K562 (cell line): Measurements from ENCODE around the gene FAM89B. TPM values are rescaled to one million over a fixed set of nuclear protein-coding genes. Genes with fewer than 3 reads are reported as not detected.

Experiments used
- CBX1 ChIP-seq: sonication (generic); IDR thresholded peaks from 2 replicates; pipeline ENCODE4 v1.6.1; 2016; ENCODE audit warnings: antibody characterized with exemption, low read depth, mild to moderate bottlenecking
- DEAF1 ChIP-seq: fragments of 450-650 bp; formaldehyde crosslinking; IDR thresholded peaks from 2 replicates; pipeline ENCODE4 v1.4.0; 2020; ENCODE audit warnings: mild to moderate bottlenecking, moderate library complexity
- FOXK2 ChIP-seq, 2 experiments: fragments of 450-650 bp; IDR thresholded peaks in 1 of 2; conservative IDR thresholded peaks in 1 of 2; 2 replicates each; pipeline ENCODE4 v1.6.1; 2016; ENCODE audit warnings: low read depth in 2 of 2, mild to moderate bottlenecking in 1 of 2
- GABPB1 ChIP-seq: sonication (generic); formaldehyde crosslinking; IDR thresholded peaks from 2 replicates; pipeline ENCODE4 v1.8.0; 2022; ENCODE audit warnings: mild to moderate bottlenecking, missing genetic modification reagents
- HCFC1 ChIP-seq: IDR thresholded peaks from 2 replicates; pipeline ENCODE4 v1.6.1; 2012; ENCODE audit warnings: low read depth, low read length, improper control_type of control experiment
- HNRNPK ChIP-seq: fragments of 200-400 bp; formaldehyde crosslinking; IDR thresholded peaks from one replicate; pipeline ENCODE4 v1.6.1; 2018; ENCODE audit warnings: mild to moderate bottlenecking, low read depth, low read length; ENCODE audit not compliant: poor library complexity, severe bottlenecking
- KHSRP ChIP-seq: fragments of 450-650 bp; IDR thresholded peaks from 2 replicates; pipeline ENCODE4 v1.6.1; 2017
- MAFG ChIP-seq: fragments of 450-650 bp; conservative IDR thresholded peaks from 2 replicates; pipeline ENCODE4 v1.6.1; 2016; ENCODE audit warnings: missing genetic modification characterization, missing compliant biosample characterization
- PATZ1 ChIP-seq: fragments of 250-450 bp; sonication (Bioruptor Pico); IDR thresholded peaks from 2 replicates; pipeline ENCODE4 v1.5.0; 2020; ENCODE audit warnings: mild to moderate bottlenecking, borderline replicate concordance
- PTRF ChIP-seq: fragments of 450-650 bp; IDR thresholded peaks from 2 replicates; pipeline ENCODE4 v1.6.1; 2016; ENCODE audit warnings: mild to moderate bottlenecking, missing genetic modification characterization, missing compliant biosample characterization
- RBM25 ChIP-seq: fragments of 200-400 bp; formaldehyde crosslinking; IDR thresholded peaks from 2 replicates; pipeline ENCODE4 v1.6.1; 2018; ENCODE audit warnings: low read length, low read depth, moderate library complexity; ENCODE audit not compliant: severe bottlenecking
- RNF219 ChIP-seq: fragments of 250-450 bp; sonication (Bioruptor Pico); IDR thresholded peaks from 2 replicates; pipeline ENCODE4 v1.5.0; 2022; ENCODE audit warnings: mild to moderate bottlenecking
- SNAPC5 ChIP-seq: fragments of 250-450 bp; sonication (Bioruptor Pico); IDR thresholded peaks from 2 replicates; pipeline ENCODE4 v1.8.0; 2021; ENCODE audit warnings: moderate library complexity, mild to moderate bottlenecking, inconsistent platforms
- SP1 ChIP-seq: sonication (generic); formaldehyde crosslinking; IDR thresholded peaks from 2 replicates; pipeline ENCODE4 v1.8.1; 2022; ENCODE audit warnings: mild to moderate bottlenecking, missing genetic modification reagents
- STAT5B ChIP-seq: fragments of 250-450 bp; sonication (Bioruptor Pico); IDR thresholded peaks from 2 replicates; pipeline ENCODE4 v1.8.0; 2021; ENCODE audit warnings: mild to moderate bottlenecking, inconsistent platforms
- YBX1 ChIP-seq: fragments of 450-650 bp; IDR thresholded peaks from 2 replicates; pipeline ENCODE4 v1.7.1; 2016; ENCODE audit warnings: mild to moderate bottlenecking
- ZBTB17 ChIP-seq: fragments of 450-650 bp; formaldehyde crosslinking; IDR thresholded peaks from 2 replicates; pipeline ENCODE4 v1.4.0; 2020; ENCODE audit warnings: mild to moderate bottlenecking
- ZBTB8A ChIP-seq: fragments of 450-650 bp; IDR thresholded peaks from 2 replicates; pipeline ENCODE4 v1.6.1; 2018; ENCODE audit warnings: mild to moderate bottlenecking, moderate library complexity; ENCODE audit not compliant: partially characterized antibody
- ZC3H8 ChIP-seq: fragments of 450-650 bp; IDR thresholded peaks from 2 replicates; pipeline ENCODE4 v1.6.1; 2017
- ZKSCAN3 ChIP-seq: fragments of 250-450 bp; sonication (Bioruptor Pico); IDR thresholded peaks from 2 replicates; pipeline ENCODE4 v1.4.0; 2020
- ZNF12 ChIP-seq: sonication (generic); formaldehyde crosslinking; IDR thresholded peaks from 2 replicates; pipeline ENCODE4 v1.4.0; 2020; ENCODE audit warnings: mild to moderate bottlenecking, missing genetic modification reagents
- ZNF134 ChIP-seq: fragments of 250-450 bp; sonication (Bioruptor Pico); conservative IDR thresholded peaks from 2 replicates; pipeline ENCODE4 v1.4.0; 2020
- ZNF3 ChIP-seq: fragments of 250-450 bp; sonication (Bioruptor Pico); IDR thresholded peaks from 2 replicates; pipeline ENCODE4 v1.5.0; 2021; ENCODE audit warnings: mild to moderate bottlenecking, moderate library complexity
- ZNF354B ChIP-seq: fragments of 250-450 bp; sonication (Bioruptor Pico); IDR thresholded peaks from 2 replicates; pipeline ENCODE4 v1.4.0; 2020
- ZNF830 ChIP-seq: fragments of 250-450 bp; sonication (Bioruptor Pico); IDR thresholded peaks from 2 replicates; pipeline ENCODE4 v1.5.0; 2021; ENCODE audit warnings: mild to moderate bottlenecking
- polyA plus RNA-seq, 8 experiments: library from polyadenylated mRNA; depleted of rRNA in 4 of 8; stranded (reverse) in 5 of 8; unstranded in 3 of 8; fragments of >200 nt; fragmentation: Nextera tagmentation in 2 of 8; fragmentation: Illumina TruSeq in 1 of 8; extraction: Ambion mirVana in 2 of 8; extraction: Trizol in 1 of 8; gene quantifications; 2 replicates each; pipeline versions ENCODE4 v1.2.1 to v1.2.3, GENCODE V29; 2011 to 2014; ENCODE audit warnings: inconsistent platforms in 1 of 8, missing spikeins in 1 of 8
- total RNA-seq, 7 experiments: library from RNA; depleted of rRNA in 6 of 7; stranded (reverse); fragments of >200 nt in 6 of 7; fragmentation: Illumina TruSeq in 2 of 7; extraction: Trizol in 2 of 7; gene quantifications; 2 replicates each; pipeline versions ENCODE4 v1.2.1 to v1.2.3, GENCODE V29; 2011 to 2021; ENCODE audit warnings: low replicate concordance in 1 of 7

Gene FAM89B
- total and polyA plus RNA-seq, 9 of the 15 experiments (the other 6 are each of a cell fraction or from before 2014, with no cell fraction given) = 0.32 to 27.6 (median 11.9) TPM

- TF ChIP-seq RNF219 (CRISPR knock-in tag) = no peak
- TF ChIP-seq ZNF354B = no peak
- no peak for TF ChIP-seq PTRF (tag)
- TF ChIP-seq ZC3H8 = no peak
- TF ChIP-seq ZBTB17 (CRISPR knock-in tag) = peak; percentile 26; the same call in 1 of the 2 replicates
- TF ChIP-seq GABPB1 (CRISPR knock-in tag) = peak; percentile 75
- no peak for TF ChIP-seq ZKSCAN3 (CRISPR knock-in tag)
- no peak for TF ChIP-seq FOXK2 (conservative IDR thresholded peaks at IDR 0.05 in 1 of 2, IDR thresholded peaks at IDR 0.05 in 1 of 2; ENCODE audit: low read depth in 2 of 2)
- no peak for TF ChIP-seq ZNF134 (CRISPR knock-in tag)
- no peak for TF ChIP-seq HCFC1
- TF ChIP-seq ZBTB8A = no peak
- no peak for TF ChIP-seq STAT5B
- peak; percentile 84 for TF ChIP-seq DEAF1
- TF ChIP-seq KHSRP = no peak
- TF ChIP-seq YBX1 = no peak
- TF ChIP-seq ZNF3 (CRISPR knock-in tag) = no peak
- TF ChIP-seq PATZ1 (CRISPR knock-in tag) = no peak
- TF ChIP-seq SP1 = peak; percentile 89
- TF ChIP-seq SNAPC5 (CRISPR knock-in tag) = no peak
- no peak for TF ChIP-seq RBM25
- TF ChIP-seq ZNF12 = no peak
- TF ChIP-seq ZNF830 (CRISPR knock-in tag) = no peak
- TF ChIP-seq HNRNPK = peak; percentile 60
- TF ChIP-seq MAFG (tag) = no peak
- peak; percentile 75 for TF ChIP-seq CBX1
These were observed 31.8 kb upstream of the FAM89B start (continued) for GRCh38 chr11:65540290-65541092.
